HL-60/S4 treated with phorbol 12-myristate 13-acetate at 8.2 ng/mL for 4 days and 3 days (cell line): ENCODE results near the gene DIP2C.
"Not testable (repeated sequence)": the region's sequence is repeated elsewhere in the genome, so short reads cannot be mapped to it uniquely, and the experiment has no call there.

Experiments
- in situ Hi-C: fragments of 300-500 bp; cut with MboI; formaldehyde crosslinking; loops from 2 replicates; pipeline ENCODE4 v1.15.0; 2022; ENCODE audit warnings: low sequenced_read_pairs

DIP2C gene

GRCh38 chr10:525565-526315, 163.7 kb downstream of the DIP2C start:
- in situ Hi-C loops: no loop called here

GRCh38 chr10:523925-524324, 165.5 kb downstream of the DIP2C start:
- in situ Hi-C loops: no loop called here

- in situ Hi-C loops: no loop called here
Measured at GRCh38 chr10:522350-522749, 167.1 kb downstream of the DIP2C start.

GRCh38 chr10:521261-522250, 167.9 kb downstream of the DIP2C start:
- in situ Hi-C loops: no loop called here

GRCh38 chr10:520402-520787, 169.1 kb downstream of the DIP2C start:
- in situ Hi-C loops: no loop called here

DNA sequence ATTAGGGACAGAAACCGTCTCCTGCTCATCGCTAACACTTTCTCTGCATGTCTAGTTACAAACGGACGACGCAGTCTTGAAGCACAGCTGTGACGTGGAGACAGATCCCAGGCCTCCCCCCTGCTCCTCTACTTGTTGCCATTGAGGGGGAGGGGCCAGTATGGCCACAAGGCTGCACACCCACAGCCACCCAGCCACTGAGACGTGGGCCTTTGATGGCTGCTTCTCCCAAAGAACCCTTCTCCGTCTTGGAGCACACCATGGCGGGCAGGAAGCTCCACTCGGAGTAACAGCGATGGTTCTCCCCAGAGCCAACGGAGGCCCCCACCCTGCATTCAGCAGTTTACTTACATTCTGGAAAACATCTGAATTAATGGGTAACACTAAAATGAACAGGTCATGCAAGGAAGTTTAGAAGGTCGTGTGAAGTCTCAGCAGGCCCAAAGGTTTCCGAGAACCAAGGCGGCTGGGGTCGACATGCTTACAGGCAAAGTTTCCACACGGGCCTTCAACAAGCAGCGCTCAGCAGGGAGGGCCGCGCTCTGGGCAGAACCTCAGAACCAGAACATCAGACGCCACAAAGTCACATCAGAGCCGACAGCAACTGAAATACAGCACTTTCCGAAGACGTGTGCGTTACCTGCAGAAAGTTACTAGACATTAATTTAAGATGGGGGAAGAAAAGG, 169.6 kb downstream of the DIP2C start:
- in situ Hi-C loops: no loop called here

GRCh38 chr10:519055-519715, 170.3 kb downstream of the DIP2C start:
- in situ Hi-C loops: no loop called here

DNA sequence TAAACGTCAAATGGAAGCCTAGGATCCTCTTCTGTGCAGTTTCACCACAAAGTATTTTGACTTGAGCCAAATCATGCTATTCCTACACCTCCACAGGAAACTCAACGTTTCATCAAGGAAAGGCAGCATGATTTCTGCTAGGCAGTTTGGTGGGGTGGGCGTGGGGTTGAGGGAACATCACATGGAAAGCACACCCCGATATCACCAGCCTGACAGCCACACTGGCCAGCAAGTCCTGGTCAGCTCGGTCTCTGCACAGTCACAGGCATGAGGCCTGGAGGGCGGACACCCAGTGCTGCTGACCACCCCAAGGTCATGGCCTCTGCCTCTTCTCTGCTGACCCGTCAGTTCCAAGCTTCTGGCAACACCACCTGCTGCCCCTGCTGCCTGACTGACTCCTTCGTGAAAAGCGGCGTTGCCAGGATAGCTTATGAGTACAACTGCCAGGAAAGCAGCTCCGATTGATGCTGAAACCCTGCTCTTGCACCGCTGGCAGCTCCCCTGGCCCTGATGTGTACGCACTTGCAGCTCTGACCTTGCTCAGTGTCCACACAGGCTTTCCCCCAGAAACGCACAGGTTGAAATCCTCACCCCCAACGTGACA, 171.5 kb downstream of the DIP2C start:
- in situ Hi-C loops: no loop called here

- in situ Hi-C loops: no loop called here
Measured at GRCh38 chr10:517241-517830, 172.1 kb downstream of the DIP2C start.

DNA sequence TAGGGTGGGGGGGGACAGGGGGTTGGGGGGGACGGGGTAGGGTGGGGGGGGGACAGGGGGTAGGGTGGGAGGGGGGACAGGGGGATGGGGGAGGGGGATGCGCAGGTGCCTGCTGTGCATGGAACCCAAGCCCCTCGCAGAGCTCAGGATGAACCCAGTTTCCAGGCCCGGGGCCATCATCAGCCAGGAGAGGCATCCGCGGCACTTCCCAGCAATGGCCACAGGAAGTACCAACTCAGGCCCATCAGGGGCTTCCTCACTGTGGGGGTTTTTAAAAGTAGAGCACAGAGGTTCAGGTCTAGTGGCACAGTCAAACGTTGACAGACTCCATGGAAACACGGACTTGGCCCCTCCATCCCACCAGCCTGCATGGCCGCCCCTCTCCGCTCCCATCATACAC, 172.7 kb downstream of the DIP2C start:
- in situ Hi-C loops: no loop called here

DNA sequence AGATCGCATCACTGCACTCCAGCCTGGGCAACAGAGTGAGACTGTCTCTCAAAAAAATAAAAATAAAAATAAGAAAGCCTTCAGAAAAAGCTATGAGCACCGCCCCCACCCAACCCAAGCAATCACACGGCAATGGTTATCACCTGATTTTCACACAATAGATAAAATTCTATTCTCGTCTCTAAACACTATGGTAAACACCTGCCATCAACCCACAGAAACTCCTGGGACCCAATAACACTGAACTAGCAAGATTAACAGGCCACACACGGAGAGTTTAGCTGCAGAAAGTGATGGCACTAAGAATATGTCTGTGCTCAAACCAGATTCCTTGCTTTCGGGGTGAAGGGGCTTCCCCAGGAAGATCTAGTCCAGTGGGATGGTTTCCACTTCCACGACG, 173.8 kb downstream of the DIP2C start:
- in situ Hi-C loops: no loop called here

GRCh38 chr10:514137-514671, 175.3 kb downstream of the DIP2C start:
- in situ Hi-C loops: no loop called here

GRCh38 chr10:513393-513792, 176.1 kb downstream of the DIP2C start:
- in situ Hi-C loops: no loop called here

DNA sequence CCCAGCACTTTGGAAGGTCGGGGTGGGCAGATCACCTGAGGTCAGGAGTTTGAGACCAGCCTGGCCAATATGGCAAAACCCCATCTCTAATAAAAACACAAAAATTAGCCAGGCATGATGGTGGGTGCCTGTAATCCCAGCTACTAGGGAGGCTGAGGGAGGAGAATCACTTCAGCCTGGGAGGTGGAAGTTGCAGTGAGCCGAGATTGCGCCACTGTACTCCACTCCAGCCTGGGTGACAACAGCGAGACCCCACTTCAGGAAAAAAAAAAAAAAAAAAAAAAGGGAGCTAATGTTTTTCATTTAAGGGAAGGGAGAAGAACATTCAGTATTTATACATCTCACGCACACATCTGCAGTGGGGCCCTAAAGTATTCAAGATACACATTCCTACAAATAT, 176.8 kb downstream of the DIP2C start:
- in situ Hi-C loops: not testable (repeated sequence)

GRCh38 chr10:511849-512191, 177.6 kb downstream of the DIP2C start:
- in situ Hi-C loops: no loop called here

- in situ Hi-C loops: no loop called here
Measured at GRCh38 chr10:511101-511848, 178.2 kb downstream of the DIP2C start.

DNA sequence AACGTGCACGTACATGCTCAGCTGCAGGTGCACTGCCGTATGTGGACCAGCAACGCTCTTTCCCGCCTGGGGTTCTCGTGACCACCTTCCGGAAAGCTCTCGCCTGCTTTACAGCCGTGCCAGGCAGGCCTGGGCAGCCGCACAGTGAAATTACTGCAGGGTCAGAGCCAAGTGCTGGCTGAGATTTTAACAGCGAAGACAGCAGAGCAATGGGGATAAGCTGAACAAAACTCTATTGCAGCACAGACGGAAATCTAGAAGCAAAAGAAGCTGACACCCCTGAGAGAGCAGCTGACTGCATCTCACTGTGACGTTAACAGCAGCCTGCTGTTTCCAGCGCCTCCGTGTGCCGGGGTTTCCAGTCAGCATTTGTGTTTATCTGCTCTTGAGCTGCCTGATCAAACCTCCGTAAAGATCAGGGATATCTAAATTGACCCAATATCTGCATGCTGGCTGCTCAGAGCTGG, 179.0 kb downstream of the DIP2C start:
- in situ Hi-C loops: no loop called here

DNA sequence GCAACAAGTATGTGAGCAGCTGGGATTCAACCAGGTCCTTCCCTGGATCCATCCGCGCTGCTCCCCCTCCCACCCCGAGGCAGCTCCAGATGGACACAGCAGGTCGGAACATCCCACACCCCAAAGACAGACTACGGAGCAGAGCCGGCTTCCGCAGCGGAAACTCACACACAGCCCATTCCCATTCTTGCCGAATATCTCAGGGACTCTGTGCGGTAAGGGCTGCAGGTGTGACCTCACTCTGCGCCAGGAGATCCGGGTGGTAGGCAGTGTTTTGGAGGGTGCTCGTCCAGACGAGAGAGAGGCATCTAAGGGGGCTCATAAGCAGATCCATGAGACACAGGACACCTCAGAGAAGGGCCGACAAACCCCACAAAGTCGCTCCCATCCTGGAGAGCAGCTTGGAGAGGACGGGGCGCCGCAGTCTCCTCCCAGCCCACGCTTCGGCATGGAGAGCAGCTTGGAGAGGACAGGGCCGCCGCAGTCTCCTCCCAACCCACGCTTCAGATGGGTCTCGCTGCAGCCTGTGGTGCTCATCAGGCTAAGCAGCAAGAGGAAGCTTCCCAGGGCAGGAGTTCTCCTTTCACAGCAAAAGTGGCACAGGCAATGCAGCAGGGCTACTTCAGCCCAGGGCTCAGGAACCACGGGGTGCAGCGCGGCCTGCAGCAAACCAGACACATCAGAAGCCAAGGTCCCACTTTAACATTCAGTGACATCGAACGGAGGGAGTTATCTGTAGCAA, 179.9 kb downstream of the DIP2C start:
- in situ Hi-C loops: no loop called here
